ENCODE data around the gene SPPL2B.
A peak's percentile ranks its signal among the peaks of the same experiment; 100 is the strongest.
"Not testable (repeated sequence)": the region's sequence is repeated elsewhere in the genome, so short reads cannot be mapped to it uniquely, and the experiment has no call there.

The SPPL2B gene

DNA sequence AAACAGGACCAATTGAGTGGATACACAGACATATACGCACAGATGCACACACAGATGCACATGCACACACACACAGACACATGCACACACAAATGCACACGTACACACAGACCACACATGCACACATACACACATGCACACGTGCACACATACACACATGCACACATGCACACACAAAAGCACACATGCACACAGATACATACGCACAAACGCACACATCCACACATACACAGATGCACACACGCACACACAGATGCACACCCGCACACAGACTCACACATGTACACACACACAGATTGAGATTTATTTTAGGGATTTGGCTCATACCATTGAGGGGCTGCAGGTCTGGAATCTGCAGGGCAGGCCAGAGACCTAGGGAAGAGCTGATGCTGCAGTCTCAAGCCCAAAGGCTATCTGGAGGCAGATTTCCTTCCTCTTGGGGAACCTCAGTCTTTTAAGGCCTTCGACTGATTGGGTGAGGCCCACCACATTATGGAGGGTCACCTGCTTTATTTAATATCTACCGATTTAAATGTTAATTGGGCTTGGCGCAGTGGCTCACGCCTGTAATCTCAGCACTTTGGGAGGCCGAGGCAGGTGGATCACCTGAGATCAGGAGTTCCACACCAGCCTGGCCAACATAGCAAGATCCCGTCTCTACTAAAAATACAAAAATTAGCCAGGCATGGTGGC is 54.2 kb downstream of the SPPL2B start:
- DNase-seq = no peak

DNA sequence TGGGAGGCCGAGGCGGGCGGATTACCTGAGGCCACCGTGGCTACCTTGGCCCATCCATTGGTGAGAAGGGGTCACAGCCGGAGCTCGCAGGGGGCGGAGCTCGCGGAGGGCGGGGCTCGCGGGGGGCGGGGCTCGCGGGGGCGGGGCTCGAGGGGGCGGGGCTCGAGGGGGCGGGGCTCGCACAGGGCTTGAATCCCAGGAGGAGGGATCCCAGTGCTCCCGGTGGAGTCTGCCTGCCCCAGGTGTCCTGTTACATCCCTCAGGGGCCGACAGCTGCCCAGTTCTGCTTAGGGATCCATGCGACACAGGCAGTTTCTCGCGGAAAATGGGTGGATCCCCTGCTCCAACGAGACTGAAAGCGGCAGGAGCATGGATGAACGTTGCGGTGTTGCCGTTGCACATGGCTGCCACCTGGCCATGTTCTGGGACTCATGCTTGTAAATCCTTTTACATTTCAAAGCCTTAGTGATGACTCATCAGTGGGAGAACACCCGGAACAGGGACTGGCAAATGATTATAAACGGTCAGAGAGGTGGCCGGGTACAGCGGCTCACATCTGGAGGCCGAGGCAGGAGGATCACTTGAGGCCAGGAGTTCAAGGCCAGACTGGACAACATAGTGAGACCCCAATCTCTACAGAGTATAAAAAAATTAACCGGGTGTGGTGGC is 56.7 kb downstream of the SPPL2B start:
- DNase-seq = peak; percentile 91

DNA sequence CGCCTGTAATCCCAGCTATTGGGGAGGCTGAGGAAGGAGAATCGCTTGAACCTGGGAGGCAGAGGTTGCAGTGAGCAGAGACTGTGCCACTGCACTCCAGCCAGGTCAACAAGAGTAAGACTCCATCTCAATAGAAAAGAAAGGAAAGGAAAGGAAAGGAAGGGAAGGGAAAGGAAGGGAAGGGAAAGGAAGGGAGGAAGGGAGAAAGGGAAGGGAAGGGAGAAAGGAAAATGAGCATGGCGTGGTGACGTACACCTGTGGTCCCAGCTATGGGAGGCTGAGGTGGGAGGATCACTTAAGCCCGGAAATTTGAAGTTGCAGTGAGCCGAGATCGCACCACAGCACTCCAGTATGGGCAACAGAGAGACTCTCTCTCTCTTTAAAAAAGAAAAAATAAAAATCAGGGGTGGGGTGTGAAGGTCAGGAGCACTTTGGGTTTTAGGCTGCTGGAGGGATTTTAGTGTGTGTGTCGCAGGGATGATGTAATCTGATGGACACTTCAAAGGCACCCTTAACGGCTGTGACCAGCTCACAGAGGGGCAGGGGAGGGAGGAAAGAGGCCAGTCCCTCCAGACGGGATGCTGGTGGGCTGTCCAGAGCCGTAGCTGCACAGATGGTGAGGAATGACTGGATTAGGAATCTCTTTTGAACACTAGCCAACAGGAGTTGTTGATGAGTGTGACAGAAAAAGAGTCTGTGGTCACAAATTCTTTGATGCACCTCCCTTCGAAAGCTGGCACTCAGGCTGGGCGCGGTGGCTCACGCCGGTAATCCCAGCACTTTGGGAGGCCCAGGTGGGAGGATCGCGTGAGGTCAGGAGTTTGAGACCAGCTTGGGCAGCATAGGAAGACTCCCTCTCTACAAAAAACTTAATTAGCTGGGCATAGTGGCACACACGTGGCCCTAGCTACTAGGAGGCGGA is 59.1 kb downstream of the SPPL2B start:
- DNase-seq = no peak

DNA sequence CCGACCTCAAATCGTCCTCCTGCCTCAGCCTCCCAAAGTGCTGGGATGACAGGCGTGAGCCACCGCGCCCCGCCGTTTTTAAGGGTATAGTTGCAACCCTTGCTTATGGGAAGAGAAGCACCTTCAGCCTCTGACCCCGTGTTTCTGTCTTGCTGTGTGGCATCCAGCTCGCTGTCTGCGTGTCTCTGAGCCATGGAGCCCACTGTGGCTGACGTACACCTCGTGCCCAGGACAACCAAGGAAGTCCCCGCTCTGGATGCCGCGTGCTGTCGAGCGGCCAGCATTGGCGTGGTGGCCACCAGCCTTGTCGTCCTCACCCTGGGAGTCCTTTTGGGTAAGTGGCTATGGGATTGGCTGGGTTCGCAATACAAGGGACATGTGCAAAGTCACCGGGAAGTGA is 61.1 kb downstream of the SPPL2B start:
- DNase-seq = no peak

DNA sequence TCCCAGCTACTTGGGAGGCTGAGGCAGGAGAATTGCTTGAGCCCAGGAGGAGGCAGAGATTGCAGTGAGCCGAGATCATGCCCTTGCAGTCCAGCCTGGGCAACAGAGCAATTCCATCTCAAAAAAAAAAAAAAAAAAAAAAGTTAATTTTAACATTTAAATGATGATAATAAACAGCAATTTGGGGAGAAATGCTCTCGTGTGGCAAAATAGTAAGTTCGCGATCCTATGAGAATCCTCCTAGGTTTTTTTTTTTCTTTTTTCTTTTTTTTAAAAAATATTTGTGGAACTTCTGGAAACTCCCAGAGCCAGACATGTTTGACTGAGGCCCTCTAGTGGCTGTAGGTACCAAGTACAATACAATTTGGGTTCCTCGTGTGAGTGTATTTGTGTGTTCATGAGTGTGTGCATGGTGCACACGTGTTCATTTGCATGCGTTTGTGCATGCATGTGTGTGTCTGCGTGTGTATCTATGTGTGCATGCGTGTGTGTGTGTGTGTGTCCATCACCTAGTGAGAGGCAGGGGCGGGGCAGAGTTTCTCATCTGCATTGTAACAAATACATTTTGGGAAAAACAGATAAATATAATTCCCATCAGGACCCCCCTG is 62.7 kb downstream of the SPPL2B start:
- peak; percentile 37 for DNase-seq

DNA sequence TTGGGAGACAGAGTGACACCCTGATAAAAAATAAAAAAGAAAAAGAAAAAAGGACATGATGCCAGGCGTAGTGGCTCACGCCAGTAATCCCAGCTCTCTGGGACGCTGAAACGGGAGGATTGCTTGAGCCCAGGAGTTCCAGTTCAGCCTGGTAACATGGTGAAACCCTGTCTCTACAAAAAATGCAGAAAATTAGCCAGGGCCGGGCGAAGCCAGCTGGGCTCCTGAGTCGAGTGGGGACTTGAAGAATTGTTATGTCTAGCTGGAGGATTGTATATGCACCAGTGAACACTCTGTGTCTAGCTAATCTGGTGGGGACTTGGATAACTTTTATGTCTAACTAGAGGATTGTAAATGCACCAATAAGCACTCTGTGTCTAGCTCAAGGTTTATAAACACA is 63.9 kb downstream of the SPPL2B start:
- no peak for DNase-seq

DNA sequence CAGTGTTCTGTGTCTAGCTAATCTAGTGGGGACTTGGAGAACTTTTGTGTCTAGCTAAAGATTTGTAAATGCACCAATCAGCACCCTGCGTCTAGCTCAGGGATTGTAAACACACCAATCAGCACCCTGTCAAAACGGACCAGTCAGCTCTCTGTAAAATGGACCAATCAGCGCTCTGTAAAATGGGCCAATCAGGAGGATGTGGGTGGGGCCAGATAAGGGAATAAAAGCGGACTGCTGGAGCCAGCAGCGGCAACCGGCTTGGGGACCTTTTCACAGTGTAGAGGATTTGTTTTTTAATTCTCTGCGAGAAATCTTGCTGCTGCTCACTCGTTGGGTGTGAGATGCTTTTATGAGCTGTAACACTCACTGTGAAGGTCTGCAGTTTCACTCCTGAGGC is 64.4 kb downstream of the SPPL2B start:
- not testable (repeated sequence) for DNase-seq

DNA sequence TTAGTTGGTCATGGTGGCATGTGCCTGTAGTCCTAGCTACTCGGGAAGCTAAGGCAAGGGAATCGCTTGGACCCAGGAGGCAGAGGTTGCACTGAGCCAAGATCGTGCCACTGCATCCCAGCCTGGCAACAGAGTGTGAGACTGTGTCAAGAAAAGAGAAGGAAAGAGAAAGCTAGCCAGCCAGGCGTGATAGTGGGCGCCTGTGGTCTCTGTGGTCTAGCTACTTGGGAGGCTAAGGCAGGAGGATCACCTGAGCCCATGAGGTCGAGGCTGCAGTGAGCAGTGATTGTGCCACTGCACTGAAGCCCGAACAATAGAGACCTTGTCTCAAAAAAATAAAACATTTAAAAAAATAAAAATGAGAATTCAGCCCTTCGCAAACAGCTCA is 65.6 kb downstream of the SPPL2B start:
- no peak for DNase-seq

DNA sequence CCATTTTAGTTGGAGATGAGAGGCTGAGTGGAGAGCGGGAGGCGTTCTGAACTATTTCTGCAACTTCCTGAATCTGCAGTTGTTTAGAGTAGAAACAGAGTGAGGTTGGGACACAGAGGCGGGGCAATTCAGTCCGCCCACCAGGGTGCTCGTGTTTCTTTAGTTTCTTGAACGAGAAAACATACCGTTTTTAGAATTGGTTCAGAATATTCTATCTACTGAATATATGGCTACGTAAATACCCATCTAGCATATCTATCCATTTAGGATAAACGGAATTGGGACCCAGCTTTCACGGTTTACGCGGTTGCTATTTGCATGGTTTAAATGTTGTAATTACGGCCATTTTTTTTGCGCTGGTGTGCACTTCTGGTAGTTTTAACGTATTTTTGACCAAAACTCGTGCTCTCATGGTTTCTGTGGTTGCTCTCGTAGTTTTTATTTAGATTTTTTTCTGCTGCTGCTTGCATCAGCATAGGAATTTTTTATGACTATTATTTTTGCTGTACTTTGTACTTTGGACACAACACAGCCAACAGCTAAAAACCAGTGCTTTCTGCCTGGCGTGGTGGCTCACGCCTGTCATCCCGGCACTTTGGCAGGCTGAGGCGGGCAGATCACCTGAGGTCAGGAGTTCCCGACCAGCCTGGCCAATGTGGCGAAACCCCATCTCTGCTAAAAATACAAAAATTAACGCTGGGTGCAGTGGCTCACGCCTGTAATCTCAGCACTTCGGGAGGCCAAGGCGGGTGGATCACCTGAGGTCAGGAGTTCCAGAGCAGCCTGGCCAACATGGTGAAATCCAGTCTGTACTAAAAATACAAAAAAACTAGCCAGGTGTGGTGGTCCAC is 66.2 kb downstream of the SPPL2B start:
- DNase-seq = no peak

DNA sequence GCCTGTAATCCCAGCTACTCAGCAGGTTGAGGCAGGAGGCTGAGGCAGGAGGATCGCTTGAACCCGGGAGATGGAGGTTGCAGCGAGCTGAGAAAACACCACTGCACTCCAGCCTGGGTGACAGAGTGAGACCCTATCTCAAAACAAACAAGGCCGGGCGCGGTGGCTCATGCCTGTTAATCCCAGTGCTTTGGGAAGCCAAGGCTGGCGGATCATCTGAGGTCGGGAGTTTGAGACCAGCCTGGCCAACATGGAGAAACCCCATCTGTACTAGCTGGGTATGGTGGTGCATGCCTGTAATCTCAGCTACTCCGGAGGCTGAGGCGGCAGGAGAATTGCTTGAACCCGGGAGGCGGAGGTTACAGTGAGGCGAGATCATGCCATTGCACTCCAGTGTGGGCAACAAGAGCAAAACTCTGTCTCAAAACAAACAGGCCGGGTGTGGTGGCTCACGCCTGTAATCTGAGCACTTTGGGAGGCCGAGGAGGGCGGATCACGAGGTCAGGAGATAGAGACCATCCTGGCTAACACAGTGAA is 66.9 kb downstream of the SPPL2B start:
- not testable (repeated sequence) for DNase-seq

DNA sequence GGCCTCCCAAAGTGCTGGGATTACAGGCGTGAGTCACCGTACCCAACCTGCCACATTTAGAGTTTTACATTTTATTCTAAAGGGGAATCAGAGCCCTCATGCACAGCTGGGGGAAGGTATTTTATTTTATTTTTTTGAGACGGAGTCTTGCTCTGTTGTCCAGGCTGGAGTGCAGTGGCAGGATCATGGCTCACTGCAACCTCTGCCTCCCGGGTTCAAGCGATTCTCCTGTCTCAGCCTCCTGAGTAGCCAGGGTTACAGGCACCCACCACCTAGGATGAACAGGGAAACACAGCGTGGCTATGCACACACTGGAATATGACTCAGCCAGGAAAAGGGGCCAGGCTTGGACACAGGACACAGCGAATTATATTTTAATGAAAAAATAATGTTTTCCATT is 68.7 kb downstream of the SPPL2B start:
- DNase-seq = not testable (repeated sequence)

DNA sequence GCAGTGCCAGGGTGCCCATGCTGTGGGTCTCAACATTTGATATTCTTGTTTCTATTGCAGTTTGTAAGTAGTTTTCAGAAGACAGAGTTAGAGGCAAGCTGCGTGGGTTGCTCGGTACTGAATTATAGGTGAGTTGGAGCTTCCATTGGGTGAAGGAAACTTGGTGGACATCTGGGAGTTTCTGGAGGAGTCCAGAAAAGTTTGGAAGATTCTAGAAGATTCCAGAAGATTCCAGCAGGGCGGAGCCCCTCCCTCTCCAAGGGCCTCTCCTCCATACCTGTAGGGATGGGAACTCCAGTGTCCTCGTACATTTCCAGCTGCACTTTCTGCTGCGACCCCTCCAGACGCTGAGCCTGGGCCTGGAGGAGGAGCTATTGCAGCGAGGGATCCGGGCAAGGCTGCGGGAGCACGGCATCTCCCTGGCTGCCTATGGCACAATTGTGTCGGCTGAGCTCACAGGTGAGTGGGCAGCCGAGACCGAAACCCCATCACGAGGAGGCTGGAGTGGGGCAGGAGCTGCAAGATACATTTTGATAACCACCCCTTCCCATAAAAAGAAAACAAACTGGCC is 70.3 kb downstream of the SPPL2B start:
- no peak for DNase-seq

DNA sequence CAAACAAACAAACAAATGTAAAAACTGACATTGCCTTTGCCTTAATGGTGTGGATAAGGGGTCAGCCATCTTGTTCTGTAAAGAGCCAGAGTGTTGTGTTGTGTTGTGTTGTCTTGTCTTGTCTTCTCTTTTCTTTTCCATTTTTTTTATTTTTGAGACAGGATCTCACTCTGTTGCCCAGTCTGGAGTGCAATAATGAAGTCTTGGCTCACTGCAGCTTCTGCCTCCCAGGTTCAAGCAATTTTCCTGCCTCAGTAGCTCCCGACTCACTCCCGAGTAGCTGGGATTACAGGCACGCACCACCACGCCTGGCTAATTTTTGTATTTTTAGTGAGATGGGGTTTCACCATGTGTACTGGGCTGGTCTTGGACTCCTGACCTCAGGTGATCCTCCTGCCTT is 71.1 kb downstream of the SPPL2B start:
- DNase-seq = no peak
